LHCN-M2 (cell line): ENCODE measurements around the gene PHF12. TPM values are rescaled to one million over a fixed set of nuclear protein-coding genes. Genes with fewer than 3 reads are reported as not detected.
"Not testable (repeated sequence)": the region's sequence is repeated elsewhere in the genome, so short reads cannot be mapped to it uniquely, and the experiment has no call there.

Experiments
- DNase-seq: peaks from one replicate; pipeline ENCODE4 v3.0.0-alpha.2; 2012; ENCODE audit warnings: low read depth
- total RNA-seq: library from RNA; depleted of rRNA; stranded (reverse); fragments of >200 nt; gene quantifications from 2 replicates; pipeline ENCODE4 v1.2.3, GENCODE V29; 2014

Gene PHF12
- total RNA-seq, 1 experiment from 2014 or later: 28.2 TPM

DNA sequence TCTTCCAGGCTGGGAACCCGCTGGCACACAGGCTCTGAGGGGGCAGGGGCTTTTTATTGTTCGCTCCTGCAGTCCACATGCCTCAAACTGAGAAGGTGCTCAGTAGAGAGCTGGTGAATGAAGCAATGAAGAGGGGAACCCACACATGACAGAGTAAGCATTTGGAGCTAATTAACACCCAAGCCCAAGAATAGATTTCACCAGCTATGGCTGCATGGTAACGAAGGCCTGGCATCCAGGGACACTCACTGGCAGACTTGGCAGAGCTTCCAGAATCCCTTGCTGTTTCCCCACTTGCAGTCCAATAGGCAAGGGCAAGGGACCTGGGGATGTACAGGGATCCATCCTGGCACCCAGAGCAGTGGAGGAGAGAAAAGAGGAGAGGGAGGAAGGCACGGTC lies 66.0 kb downstream of the PHF12 start:
- no peak for DNase-seq

GRCh38 chr17:28883967-28884702 lies 67.2 kb downstream of the PHF12 start:
- DNase-seq: no peak

GRCh38 chr17:28882154-28882895 lies 69.0 kb downstream of the PHF12 start:
- DNase-seq: no peak

GRCh38 chr17:28881533-28882056 lies 69.7 kb downstream of the PHF12 start:
- no peak for DNase-seq

- DNase-seq: no peak
Observed at GRCh38 chr17:28880572-28880945, 70.8 kb downstream of the PHF12 start.

- no peak for DNase-seq
Observed at GRCh38 chr17:28879886-28880571, 71.3 kb downstream of the PHF12 start.

GRCh38 chr17:28878981-28879380 lies 72.3 kb downstream of the PHF12 start:
- peak; percentile 48 for DNase-seq

- peak; percentile 19 for DNase-seq
Observed at GRCh38 chr17:28878158-28878910, 73.0 kb downstream of the PHF12 start.

DNA sequence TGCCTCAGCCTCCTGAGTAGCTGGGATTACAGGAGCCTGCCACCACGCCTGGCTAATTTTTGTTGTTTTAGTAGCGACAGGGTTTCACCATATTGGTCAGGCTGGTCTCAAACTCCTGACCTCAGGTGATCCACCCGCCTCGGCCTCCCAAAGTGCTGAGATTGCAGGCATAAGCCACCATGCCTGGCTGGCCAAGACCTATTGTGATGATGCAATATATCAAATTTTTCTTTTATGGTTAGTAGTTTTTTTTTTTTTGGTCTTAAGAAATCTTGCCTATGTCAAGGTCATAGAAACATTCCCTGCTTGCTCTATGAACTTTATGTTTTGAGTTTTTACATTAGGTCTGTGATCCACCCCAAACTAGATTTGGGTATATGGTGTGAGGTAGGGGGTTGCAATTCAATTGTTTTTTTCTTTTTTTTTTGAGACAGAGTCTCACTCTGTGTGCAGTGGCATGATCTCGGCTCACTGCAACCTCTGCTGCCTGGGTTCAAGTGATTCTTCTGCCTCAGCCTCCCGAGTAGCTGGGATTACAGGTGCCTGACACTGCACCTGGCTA lies 74.1 kb downstream of the PHF12 start:
- DNase-seq: not testable (repeated sequence)

- no peak for DNase-seq
Observed at GRCh38 chr17:28875848-28876550, 75.3 kb downstream of the PHF12 start.

DNA sequence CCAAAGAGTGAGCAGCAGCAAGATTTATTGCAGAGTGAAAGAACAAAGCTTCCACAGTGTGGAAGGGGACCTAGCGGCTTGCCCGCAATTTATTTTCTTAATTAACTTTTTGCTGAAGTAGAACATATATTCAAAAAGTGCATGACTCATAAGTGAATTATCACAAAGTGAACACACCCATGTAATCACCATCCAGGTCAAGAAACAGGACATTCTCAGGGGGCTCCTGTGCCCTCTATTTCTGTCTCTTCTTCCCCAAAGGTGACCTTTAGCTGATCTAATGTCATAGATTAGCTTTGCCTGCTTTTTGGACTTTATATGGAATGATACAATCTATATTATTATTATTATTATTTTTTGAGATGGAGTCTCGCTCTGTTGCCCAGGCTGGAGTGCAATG lies 76.6 kb downstream of the PHF12 start:
- no peak for DNase-seq

- DNase-seq: no peak
Observed at GRCh38 chr17:28873839-28874238, 77.5 kb downstream of the PHF12 start.

DNA sequence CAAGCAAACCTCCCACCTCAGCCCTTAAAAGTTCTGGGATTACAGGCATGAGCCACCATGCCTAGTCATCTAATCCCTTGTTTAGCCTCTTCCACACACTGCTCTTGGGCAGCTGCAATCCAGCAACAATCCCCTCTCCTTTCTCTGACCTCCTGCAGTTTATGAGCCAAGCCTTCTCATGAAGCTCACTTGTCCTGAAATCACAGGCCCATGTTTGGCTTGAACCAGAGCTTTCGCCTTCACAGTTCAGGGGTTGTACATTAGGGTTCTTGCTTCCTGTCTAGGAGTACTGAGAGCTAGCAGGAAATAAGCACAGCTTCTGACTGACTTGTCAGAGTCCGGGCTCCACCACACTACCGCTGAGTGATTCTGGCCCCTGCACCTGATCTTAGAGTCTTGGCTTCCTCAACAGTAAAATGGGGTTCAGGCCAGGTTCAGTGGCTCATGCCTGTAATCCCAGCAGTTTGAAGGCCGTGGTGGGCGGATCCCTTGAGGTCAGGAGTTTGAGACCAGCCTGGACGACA lies 80.2 kb downstream of the PHF12 start:
- no peak for DNase-seq

DNA sequence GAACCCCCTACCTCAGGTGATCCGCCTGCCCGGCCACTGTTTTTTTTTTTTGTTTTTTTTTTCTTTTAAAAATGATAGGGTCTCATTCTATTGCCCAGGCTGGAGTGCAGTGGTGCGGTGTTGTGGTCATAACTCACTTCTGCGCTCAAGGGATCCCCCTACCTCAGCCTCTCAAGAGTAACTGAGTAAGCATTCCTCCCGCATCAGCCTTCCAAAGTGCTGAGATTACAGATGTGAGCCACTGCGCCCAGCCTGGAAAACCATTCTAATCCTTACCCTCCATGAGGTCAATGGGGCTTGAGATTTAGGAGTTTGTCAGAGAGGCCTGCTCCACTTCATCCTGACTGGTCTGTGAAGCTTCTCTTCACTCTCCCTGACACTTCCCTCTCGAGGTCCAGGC lies 84.0 kb downstream of the PHF12 start:
- DNase-seq: no peak

DNA sequence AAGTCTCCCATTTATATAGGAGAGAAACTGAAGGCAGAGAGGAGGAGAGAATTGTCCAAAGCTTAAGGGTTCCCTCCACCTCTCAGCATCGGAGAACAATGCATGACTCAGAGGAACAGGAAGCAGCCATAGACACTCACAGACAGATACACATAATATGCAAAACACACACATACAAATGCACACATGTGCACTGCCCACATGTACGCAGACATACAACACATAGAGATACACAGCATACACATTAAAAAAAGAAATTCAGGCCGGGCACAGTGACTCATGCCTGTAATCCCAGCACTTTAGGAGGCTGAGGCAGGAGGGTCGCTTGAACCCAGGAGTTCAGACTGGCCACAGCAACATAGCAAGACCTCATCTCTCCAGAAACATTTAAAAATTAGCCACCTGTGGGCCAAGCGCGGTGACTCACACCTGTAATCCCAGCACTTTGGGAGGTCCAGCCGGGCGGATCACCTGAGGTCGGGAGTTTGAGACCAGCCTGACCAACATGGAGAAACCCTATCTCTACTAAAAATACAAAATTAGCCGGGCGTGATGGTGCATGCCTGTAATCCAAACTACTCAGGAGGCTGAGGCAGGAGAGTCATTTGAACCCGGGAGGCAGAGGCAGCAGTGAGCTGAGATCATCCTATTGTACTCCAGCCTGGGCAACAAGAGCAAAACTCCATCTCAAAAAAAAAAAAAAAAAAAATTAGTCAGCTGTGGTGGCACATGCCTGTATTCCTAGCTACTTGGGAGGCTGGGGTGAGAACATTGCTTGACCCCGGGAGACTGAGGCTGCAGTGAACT lies 85.2 kb downstream of the PHF12 start:
- DNase-seq: peak; percentile 32

DNA sequence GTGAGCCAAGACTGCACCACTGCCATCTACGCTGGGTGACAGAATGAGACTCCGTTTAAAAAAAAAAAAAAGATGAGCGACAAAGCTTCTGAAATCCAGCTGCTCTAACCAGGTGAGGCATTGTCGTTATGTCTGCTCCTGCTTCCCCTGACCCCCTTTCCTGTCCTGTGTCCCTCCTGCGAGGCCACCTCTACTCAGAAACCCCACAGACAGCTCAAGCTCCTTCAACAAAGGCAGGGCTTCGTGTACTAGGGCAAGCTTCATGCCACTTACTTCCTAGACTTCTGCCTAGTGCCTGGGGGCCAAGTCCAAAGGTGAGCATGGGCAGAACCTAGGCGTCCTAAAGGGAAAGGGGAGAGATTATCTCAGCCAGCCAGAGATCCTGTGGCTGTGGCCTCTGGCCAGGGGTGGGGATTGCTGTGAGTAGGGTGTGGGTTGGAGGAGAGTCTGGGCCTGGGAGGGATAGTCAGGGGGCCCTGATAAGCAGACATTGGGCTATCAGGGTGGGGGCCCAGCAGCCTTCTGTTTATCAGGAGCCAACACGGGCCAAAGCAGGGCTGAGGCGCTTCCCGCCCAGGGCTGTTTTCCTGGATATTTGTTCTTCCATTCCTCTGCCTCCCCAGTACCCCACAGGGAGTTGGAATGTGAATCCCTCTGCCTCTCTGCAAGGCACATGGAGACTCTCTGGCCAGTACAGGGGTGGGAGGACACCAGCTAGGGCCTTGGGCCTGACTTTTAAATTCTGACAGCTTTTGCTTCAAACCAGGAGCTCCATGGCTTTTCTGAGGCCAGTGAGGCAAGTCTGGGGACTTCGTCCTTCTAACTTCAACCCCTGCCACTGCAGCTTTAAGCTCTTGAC lies 86.1 kb downstream of the PHF12 start:
- DNase-seq: no peak

- no peak for DNase-seq
Observed at GRCh38 chr17:28863953-28864352, 87.4 kb downstream of the PHF12 start.

- no peak for DNase-seq
Observed at GRCh38 chr17:28862561-28862960, 88.8 kb downstream of the PHF12 start.
